Stimulated activated CD4-positive, alpha-beta T cell treated with anti-CD3 and anti-CD28 coated beads, TNF-alpha, amount 100 ng/mL, for 1 hour (primary cell): ENCODE data around the gene POC1B.

Experiments
- DNase-seq, 3 donors: peaks; one replicate each; pipeline ENCODE4 v3.0.0-alpha.2; 2020; ENCODE audit warnings: low read depth in 3 of 3, low spot score in 1 of 3

Gene POC1B

GRCh38 chr12:89389755-89390661 lies 135.8 kb downstream of the POC1B start:
- DNase-seq, result no peak

GRCh38 chr12:89386138-89386537 lies 139.7 kb downstream of the POC1B start:
- DNase-seq, result no peak

GRCh38 chr12:89384807-89385206 lies 141.0 kb downstream of the POC1B start:
- no peak for DNase-seq

- no peak for DNase-seq
Observed at GRCh38 chr12:89384050-89384758, 141.6 kb downstream of the POC1B start.

- no peak for DNase-seq
Observed at GRCh38 chr12:89383235-89384049, 142.4 kb downstream of the POC1B start.

GRCh38 chr12:89382328-89382727 lies 143.5 kb downstream of the POC1B start:
- DNase-seq, result no peak

GRCh38 chr12:89379839-89380467 lies 145.9 kb downstream of the POC1B start:
- no peak for DNase-seq

GRCh38 chr12:89379148-89379838 lies 146.6 kb downstream of the POC1B start:
- no peak for DNase-seq

GRCh38 chr12:89376844-89377243 lies 149.0 kb downstream of the POC1B start:
- no peak for DNase-seq

GRCh38 chr12:89376202-89376529 lies 149.7 kb downstream of the POC1B start:
- no peak for DNase-seq

- no peak for DNase-seq
Observed at GRCh38 chr12:89373763-89374572, 151.9 kb downstream of the POC1B start.

- no peak for DNase-seq
Observed at GRCh38 chr12:89372584-89373370, 153.1 kb downstream of the POC1B start.

GRCh38 chr12:89370850-89371249 lies 155.0 kb downstream of the POC1B start:
- no peak for DNase-seq

- DNase-seq, result no peak
Observed at GRCh38 chr12:89370421-89370831, 155.4 kb downstream of the POC1B start.
